Colonic mucosa (tissue), 4 donors: ENCODE results near the gene GPHN. TPM values are rescaled to one million over a fixed set of nuclear protein-coding genes. Genes with fewer than 3 reads are reported as not detected.

Source experiments
- DNase-seq: peaks from one replicate; pipeline ENCODE4 v3.0.0-alpha.2; 2020
- H3K27ac ChIP-seq: fragments of 200-600 bp; one replicate; pipeline ENCODE4 v1.8.0; 2021
- H3K27me3 ChIP-seq: fragments of 200-600 bp; one replicate; pipeline ENCODE4 v1.8.0; 2021
- H3K36me3 ChIP-seq: fragments of 200-600 bp; one replicate; pipeline ENCODE4 v1.8.0; 2021
- H3K4me1 ChIP-seq: fragments of 200-600 bp; one replicate; pipeline ENCODE4 v1.8.0; 2021; ENCODE audit warnings: mild to moderate bottlenecking
- H3K4me3 ChIP-seq: fragments of 200-600 bp; one replicate; pipeline ENCODE4 v1.8.0; 2021
- H3K9ac ChIP-seq, 2 donors: one replicate each; pipeline ENCODE4 v1.7.0; 2013; ENCODE audit warnings: control low read depth in 2 of 2, low read depth in 2 of 2, low read length in 2 of 2
- H3K9me3 ChIP-seq: fragments of 200-600 bp; one replicate; pipeline ENCODE4 v1.8.0; 2021
- intact Hi-C: fragments of 100-400 bp; cut with DNase I; formaldehyde crosslinking; loops from one replicate; pipeline ENCODE4 v1.14.1; 2022
- total RNA-seq, 2 donors: library from RNA; stranded (reverse); fragmentation: NEBNext Ultra II Directional in 1 of 2; extraction: Animal tissue kit (Norgen Biotek cat#: 25700) in 1 of 2; gene quantifications; one replicate each; pipeline ENCODE4 v1.2.1, GENCODE V29; 2021
- TF ChIP-seq, protein P1 (sequence below): fragments of 200-600 bp; IDR thresholded peaks from one replicate; pipeline ENCODE4 v1.8.0; 2022; ENCODE audit warnings: antibody characterized with exemption, mild to moderate bottlenecking
- donor health status: healthy.
- donor health status: DM: no; HTN: no; CAD: no.
- donor health status: DM: no; HTN: no; CAD: no.

GPHN gene
- total RNA-seq = 10 to 100 TPM; 32.0 to 45.2 TPM

DNA sequence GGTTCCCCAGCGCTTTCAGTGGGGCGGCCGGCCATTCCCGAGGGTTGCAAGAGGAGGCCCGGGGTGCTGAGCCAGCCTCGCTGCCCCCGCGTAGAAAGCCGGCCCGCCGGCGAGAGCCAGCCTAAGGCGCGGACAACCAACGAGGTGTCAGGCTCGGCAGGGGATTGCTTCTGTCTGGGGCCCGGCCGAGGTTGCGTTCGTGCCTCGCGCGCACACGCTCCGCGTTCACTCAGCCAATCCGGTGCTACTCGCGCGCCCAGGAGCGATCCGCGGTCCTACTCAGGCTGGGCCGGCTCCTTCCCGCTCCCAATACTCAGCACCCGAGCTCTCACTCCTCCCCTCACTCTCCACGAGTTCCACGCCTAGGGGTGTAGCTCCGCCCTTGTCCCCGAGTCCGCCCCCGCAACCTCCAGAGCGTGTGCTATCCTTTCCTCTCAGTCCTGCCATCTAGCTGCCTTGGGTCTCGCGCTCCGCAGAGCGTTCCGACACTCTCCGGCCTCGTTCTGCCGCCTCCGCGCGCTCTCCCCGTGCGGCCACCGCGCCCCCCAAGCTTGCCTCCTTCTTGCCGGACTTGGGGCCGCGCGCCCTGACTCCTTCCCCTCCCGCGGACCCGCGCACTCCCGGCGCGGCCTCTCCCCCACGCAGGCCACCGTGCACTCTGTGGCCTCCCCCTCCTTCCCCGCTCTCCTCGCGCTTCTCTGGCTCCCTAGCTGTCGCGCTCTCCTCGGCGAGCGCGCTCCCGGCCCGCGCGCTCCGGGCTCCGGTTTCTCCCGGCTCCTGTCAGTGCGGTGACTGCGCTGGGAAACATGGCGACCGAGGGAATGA is at the start of gene GPHN:
Gene GPHN, plus strand, starts transcription at position 426 of the 825 bp plus-strand sequence.
- Histone ChIP-seq H3K27ac (peak within 1 kb of the TSS; percentile 97), H3K36me3 (no peaks in the 10 kb centered on the region), H3K9ac (peak within 1 kb of the TSS; percentile 85 to 98), H3K4me3 (peak within 1 kb of the TSS; percentile 73), H3K9me3 (no peaks in the 10 kb centered on the region), H3K27me3 (no peaks in the 10 kb centered on the region), H3K4me1 (peaks cover 5% of the 10 kb centered on the region)
- peak; percentile 96 for DNase-seq
- intact Hi-C loops = no loop called here
- TF ChIP-seq, protein P1, sequence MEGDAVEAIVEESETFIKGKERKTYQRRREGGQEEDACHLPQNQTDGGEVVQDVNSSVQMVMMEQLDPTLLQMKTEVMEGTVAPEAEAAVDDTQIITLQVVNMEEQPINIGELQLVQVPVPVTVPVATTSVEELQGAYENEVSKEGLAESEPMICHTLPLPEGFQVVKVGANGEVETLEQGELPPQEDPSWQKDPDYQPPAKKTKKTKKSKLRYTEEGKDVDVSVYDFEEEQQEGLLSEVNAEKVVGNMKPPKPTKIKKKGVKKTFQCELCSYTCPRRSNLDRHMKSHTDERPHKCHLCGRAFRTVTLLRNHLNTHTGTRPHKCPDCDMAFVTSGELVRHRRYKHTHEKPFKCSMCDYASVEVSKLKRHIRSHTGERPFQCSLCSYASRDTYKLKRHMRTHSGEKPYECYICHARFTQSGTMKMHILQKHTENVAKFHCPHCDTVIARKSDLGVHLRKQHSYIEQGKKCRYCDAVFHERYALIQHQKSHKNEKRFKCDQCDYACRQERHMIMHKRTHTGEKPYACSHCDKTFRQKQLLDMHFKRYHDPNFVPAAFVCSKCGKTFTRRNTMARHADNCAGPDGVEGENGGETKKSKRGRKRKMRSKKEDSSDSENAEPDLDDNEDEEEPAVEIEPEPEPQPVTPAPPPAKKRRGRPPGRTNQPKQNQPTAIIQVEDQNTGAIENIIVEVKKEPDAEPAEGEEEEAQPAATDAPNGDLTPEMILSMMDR = no peak

DNA sequence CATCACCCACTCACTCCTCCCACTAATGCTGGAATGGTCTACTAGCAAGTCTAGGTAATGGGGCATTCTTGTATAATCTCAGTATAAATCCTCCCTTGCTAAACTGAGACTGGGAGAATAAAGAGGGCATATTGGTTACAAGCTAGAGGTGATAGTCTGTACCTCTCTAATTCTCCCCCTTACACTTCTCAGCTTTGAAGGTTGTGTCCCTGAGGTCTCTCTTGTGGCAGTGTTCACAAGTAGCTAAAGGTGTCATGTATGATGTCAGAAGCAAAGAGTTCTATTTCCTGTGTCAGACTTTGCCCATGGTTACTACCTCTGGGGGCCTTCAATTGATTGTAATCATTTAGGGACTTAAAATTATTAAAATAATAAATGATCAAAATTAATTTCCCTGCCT is 48.3 kb upstream of the GPHN start:
- DNase-seq = no peak
- H3K9me3 ChIP-seq = no peaks in the 10 kb centered on the region
- H3K9ac ChIP-seq = no peak overlapping the region
- TF ChIP-seq, protein P1 = no peak
- intact Hi-C loops = no loop called here
- no peaks in the 10 kb centered on the region for H3K4me1 ChIP-seq
- no peaks in the 10 kb centered on the region for H3K36me3 ChIP-seq
- H3K27ac ChIP-seq = no peak overlapping the region
- no peak overlapping the region for H3K4me3 ChIP-seq
- H3K27me3 ChIP-seq = no peaks in the 10 kb centered on the region

DNA sequence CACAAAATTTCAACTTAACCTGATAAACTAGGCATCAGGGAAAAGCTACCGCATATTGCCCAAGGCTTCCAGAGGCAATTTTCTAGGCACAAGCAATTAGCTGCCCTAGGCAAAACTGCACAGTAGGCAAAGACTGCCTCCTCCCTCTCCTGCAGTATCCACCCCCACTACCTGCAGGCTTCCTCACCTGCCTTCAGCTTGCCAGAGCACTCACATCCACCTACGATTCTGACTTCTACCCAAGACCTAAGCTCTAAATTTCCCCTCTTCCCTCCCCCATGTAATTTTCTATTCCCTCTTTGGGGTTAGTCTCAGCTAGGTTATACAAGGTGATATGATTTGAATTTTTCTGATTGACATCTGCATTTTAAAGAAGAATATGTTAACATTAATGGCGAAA is 43.7 kb upstream of the GPHN start:
- Histone ChIP-seq H3K4me3 (no peak overlapping the region), H3K9me3 (no peaks in the 10 kb centered on the region), H3K4me1 (no peaks in the 10 kb centered on the region), H3K36me3 (no peaks in the 10 kb centered on the region), H3K9ac (no peak overlapping the region), H3K27ac (no peak overlapping the region), H3K27me3 (no peaks in the 10 kb centered on the region)
- TF ChIP-seq, protein P1 = no peak
- DNase-seq = no peak
- intact Hi-C loops = no loop called here

DNA sequence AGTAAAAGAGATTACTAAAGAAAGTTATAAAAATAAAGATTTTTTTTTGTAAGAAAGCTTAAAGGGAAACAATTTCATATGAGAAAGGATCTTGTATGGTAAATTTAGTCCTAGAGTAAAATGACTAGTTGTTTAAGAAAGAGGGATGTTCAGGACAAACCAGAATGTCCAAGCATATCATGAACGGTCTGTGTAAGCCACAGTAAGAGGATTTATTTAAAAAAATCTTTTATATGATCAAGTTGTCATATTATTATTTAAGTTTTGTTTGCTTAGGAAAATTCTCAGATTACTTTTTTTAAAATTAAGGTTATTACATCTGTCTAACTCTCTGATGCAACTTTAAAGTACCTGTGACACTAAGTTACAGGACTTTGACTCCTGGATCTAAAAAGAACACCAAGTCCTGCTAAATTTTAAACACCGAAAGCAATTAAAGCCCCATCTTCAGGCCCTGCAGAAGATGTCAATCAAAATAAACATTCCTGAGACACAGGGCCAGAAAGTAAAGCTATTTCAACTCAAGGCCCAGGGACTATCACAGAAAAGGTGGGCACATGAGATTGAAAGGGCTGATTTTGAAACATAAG is 39.1 kb upstream of the GPHN start:
- no peaks in the 10 kb centered on the region for H3K4me1 ChIP-seq
- intact Hi-C loops = no loop called here
- no peaks in the 10 kb centered on the region for H3K9me3 ChIP-seq
- H3K27ac ChIP-seq = no peak overlapping the region
- H3K36me3 ChIP-seq = no peaks in the 10 kb centered on the region
- no peak overlapping the region for H3K4me3 ChIP-seq
- H3K9ac ChIP-seq = no peak overlapping the region
- no peak for DNase-seq
- H3K27me3 ChIP-seq = no peaks in the 10 kb centered on the region
- TF ChIP-seq, protein P1 = no peak

DNA sequence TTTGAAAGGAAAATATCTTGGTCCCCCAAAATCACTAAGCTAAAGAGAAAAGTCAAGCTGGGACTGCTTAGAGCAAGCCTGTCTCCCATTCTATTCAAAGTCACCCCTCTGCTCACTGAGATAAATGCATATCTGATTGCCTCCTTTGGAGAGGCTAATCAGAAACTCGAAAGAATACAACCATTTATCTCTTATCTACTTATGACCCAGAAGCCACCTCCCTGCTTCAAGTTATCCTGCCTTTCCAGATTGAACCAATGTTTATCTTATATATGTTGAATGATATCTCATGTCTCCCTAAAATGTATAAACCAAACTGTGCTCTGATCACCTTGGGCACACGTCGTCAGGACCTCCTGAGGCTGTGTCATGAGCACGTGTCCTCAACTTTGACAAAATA is 36.4 kb upstream of the GPHN start:
- H3K27me3 ChIP-seq = no peaks in the 10 kb centered on the region
- H3K4me1 ChIP-seq = no peaks in the 10 kb centered on the region
- no peak overlapping the region for H3K9ac ChIP-seq
- no peaks in the 10 kb centered on the region for H3K36me3 ChIP-seq
- H3K4me3 ChIP-seq = no peak overlapping the region
- intact Hi-C loops = no loop called here
- no peak for DNase-seq
- no peak overlapping the region for H3K27ac ChIP-seq
- no peaks in the 10 kb centered on the region for H3K9me3 ChIP-seq
- TF ChIP-seq, protein P1 = no peak
